ENCODE measurements around the gene TBC1D30. TPM values are rescaled to one million over a fixed set of nuclear protein-coding genes. Genes with fewer than 3 reads are reported as not detected.
"Not testable (repeated sequence)": the region's sequence is repeated elsewhere in the genome, so short reads cannot be mapped to it uniquely, and the experiment has no call there.

Gene TBC1D30
- polyA plus RNA-seq (ENCODE audit: insufficient read length): 1.4 TPM

- DNase-seq (ENCODE audit: low read depth): no peak
Observed at GRCh38 chr12:64824500-64825142, at the start of gene TBC1D30. TBC1D30 (plus strand) TSS chr12:64824647; CDS start chr12:64824880, 233 bp downstream.

DNA sequence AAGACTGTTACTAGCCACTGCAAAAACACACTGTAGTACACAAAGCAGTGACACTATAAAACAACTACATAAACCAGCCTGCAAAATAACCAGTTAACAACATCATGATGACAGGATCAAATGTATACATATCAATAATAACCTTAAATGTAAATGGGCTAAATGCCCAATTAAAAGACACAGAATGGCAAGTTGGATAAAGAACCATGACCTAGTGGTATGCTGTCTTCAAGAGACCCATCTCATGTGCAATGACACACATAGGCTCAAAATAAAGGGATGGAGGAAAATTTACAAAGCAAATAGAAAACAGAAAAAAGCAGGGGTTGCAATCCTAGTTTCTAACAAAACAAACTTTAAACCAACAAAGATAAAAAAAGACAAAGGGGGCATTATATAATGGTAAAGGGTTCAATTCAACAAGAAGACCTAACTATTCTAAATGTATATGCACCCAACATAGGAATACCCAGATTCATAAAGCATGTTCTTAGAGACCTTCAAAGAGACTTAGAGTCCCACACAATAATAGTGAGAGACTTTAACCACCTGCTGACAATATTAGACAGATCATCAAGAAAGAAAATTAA lies 49.2 kb upstream of the TBC1D30 start:
- DNase-seq (ENCODE audit: low read depth): not testable (repeated sequence)

DNA sequence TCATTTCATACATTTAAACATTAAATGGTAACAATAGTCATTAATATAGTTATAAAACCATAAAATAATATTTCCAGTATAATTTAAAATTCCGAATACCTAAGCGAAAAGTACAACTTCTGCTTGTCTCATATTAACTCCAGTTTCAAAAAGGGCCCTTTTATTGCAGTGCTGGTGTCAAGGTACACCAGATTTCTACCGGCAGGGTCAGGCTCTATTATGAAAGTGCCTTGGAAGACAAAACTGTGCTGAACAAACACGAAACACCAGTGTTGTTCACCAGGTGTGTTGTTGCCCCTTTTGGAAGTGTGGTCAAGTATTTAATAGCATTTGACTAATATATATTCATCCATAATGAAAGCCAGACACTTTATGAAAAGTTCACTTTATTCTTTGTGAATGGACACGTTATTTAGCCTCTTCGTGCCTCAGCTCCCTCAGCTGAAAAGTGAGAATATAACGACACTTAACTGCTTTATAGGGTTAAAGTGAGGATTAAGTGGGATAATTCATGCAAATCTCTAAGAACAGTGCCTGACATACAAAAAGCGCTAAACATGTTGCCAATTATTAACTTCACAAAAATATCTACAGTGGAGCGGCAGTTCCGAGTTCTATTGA lies 45.0 kb upstream of the TBC1D30 start:
- DNase-seq (ENCODE audit: low read depth): no peak

DNA sequence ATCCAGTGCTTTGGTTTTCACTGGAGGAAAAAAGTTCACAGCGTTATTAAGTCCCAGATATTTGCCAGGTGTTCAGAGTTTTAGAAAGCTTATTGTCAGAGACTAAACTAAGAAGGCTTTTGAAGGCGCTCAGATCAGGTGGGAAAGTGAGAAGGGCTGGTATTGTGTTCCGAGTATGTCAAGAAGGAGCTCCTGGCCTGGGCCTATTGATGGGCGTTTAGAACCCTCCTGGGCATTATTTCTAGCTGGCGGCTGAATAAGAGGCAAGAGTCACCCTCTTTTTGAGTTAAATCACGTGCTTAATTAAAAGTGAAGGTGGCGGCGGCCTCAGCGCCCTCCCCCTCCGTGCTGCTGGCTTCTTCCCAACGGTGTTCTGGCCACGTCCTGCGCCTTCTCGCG lies 44.3 kb upstream of the TBC1D30 start:
- DNase-seq (ENCODE audit: low read depth): no peak

- DNase-seq (ENCODE audit: low read depth): no peak
Observed at GRCh38 chr12:64780531-64781279, 43.7 kb upstream of the TBC1D30 start.

DNA sequence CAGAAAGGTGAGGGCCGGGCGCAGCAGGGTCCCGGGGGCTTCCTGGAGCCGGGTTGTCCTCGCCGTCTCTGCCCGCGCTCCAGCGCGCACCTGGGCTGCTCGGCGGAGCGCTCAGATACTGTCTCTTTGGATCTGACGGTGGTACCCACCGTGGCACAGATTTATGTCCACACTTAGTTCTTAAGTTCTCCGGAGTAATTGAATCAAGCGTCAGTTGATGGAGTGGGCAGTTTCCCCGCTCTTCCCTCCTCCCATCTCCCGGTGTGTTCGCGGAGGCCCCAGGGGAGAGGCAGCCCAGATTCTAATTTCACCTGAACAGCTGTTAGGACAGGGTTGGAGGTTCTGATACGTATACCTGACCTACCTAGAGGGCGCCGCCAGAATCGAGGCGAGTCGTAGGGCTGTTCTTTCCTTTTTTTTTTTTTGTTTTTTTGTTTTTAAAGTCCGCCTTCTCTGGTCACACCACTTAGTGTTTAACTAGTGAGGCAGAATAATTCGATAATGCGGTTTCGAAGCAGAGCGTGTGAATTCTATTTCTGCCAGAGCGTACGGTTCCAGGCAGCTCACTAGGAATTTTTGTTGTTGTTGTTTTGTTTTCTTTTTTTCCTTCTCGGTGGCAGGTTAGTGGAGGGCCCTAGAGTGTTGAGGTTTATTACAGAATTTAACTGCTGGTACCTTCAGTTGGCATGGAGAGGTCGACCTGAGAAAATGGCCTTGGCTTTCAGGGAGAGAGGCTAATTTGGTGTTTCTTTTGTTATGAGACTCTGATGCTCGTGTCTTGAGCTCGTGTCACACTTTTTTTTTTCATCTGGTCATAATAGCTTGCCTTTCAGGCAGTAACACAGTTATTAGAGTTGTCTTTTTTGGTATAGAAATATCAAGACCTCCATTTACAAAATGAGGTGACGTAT lies 42.9 kb upstream of the TBC1D30 start:
- DNase-seq (ENCODE audit: low read depth): no peak

DNA sequence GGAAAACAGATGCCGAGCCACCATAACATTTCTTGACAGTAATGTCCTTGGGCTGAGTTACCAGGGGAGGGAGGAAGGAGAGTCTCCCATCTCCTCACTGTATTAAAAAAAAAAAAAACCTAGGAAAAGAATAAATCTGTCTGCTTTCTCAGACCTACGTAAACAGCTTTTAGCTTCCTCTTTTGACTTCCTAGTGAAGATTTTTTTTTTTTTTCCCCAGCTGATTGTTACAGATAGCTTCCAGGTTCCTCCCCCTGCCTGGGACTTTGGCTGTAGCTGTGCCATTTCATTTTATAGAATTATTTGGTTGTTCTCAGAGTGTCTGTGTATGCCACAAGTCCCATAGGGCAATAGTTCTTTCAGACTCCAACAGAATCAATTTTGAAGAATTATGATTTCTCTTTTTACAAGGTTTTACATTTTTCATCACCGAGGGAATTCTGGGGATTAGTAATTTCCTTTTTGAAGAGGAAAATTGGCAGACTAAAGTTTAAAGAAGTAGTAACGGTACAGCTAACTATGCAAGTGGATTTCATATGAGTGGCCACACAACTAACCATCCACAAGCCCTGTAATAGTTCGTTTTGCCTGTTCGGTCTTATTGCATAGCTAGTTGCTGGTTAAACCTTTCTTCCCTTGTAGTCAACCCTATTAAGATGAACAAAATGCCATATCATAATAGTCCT lies 42.1 kb upstream of the TBC1D30 start:
- DNase-seq (ENCODE audit: low read depth): no peak

DNA sequence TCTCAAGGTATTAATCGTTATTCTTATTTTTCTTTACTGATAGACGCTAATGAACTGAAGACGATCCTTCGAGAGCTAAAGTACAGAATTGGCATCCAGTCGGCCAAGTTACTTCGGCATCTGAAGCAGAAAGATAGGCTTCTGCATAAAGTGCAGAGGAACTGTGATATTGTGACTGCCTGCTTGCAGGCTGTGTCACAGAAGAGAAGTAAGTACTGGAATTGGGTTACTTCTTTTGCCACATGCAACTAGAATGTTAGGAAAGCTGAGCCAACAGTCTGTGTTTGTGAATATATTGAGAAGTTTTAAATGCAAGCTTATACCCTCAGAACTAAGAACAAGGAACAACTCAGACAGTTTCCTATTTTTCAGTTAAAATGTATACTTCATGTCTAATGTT lies 38.6 kb upstream of the TBC1D30 start:
- DNase-seq (ENCODE audit: low read depth): no peak

DNA sequence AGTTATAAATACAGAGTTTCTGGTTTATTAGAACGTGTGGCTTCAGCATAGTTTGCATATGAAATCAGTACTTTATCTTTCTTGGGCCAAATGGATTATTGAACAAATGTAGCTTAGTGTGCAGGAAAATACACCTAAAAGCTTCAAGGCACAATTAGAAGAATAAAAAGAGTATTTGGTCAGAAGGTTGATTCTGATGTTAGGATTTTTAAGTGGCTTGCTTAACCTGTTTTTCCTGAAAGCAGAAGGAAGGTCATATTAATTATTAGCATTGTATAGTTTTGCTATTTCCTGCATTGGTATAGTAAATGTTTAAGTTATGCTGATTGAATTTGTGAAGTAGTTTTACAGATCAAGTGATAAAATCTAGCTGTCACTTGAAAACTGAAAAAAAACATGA lies 34.3 kb upstream of the TBC1D30 start:
- no peak for DNase-seq (ENCODE audit: low read depth)

DNA sequence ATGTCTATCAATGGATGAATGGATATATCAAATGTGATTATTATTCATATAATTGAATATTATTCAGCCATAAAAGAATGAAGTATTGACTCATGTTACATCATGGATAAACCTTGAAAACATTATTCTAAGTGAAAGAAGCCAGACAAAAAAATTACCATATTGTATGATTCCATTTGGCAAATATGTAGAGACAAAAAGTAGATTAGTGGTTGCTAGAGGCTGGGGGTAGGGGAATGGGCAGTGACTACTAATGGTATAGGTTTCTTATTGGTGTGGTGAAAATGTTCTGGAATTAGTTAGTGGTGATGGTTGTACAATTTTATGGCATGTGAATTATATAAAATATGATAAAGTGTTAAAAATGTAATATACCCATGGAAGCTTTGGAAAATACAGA lies 33.4 kb upstream of the TBC1D30 start:
- no peak for DNase-seq (ENCODE audit: low read depth)

DNA sequence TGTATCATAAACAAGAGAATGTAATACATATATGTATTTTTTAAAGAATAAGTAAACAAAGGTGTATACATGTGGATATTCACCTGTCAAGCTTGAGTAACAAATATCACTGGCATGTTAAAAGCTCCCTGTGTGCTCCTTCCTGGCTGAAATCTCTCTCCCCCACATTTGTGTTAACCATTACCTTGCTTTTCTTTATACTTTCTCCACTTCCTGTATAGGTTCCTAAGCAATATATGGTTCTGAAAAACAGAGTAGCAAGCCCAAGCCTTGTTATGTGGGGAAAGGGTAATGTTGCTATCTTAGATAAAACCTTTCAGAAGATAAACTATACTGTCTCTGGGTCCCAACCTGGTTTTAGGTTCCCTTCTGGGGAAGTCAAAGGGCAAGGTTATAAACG lies 32.3 kb upstream of the TBC1D30 start:
- DNase-seq (ENCODE audit: low read depth): no peak

DNA sequence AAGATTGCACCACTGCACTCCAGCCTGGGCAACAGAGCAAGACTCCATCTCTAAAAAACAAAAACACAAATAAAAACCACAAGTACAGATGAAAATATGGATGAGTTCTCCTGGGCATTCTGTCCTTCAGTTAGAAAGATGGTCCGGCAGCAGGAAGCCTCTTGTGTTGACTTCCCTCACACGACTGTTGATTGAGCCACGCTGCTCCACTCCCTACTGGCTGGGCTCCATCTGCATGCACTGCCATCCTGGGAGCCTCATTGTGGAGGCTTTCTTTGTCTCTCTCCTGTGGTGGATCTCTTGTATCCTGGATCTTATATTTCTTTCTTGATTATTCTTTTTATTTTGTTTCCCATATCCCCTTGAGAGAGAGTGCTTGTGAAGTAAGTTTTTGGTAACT lies 30.8 kb upstream of the TBC1D30 start:
- DNase-seq (ENCODE audit: low read depth): no peak

GRCh38 chr12:64794305-64794704 lies 30.1 kb upstream of the TBC1D30 start:
- no peak for DNase-seq (ENCODE audit: low read depth)

DNA sequence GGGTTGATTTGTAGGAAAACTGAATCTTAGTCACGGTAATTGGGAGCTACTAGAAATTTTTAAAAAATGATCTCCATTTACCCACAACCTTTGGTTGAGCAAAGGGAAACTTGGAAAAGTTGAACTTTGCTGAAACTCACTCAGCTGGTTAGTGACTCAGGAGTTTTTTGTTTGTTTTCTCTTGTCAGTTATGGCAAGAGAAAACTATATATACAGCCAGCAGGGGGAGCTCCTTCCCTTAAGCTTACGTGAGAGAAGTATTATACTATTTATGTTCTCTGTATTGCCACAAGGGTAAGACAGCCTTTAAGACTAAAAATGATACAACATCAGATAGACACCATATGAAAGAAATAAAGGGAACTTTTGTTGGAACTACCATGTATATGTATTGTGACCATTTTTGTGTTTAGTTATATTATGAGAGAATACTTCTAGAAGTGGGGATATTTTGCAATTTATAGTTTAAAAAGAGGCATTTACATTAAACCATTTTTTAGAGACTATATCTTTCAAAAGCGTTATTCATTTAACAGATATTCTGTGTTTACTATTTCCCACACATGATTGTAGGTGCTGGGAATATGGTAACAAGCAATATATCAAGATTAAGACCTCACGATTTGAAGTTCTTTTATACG lies 28.1 kb upstream of the TBC1D30 start:
- peak; percentile 61 for DNase-seq (ENCODE audit: low read depth)

- DNase-seq (ENCODE audit: low read depth): no peak
Observed at GRCh38 chr12:64797156-64797555, 27.3 kb upstream of the TBC1D30 start.

- no peak for DNase-seq (ENCODE audit: low read depth)
Observed at GRCh38 chr12:64798165-64798564, 26.3 kb upstream of the TBC1D30 start.

DNA sequence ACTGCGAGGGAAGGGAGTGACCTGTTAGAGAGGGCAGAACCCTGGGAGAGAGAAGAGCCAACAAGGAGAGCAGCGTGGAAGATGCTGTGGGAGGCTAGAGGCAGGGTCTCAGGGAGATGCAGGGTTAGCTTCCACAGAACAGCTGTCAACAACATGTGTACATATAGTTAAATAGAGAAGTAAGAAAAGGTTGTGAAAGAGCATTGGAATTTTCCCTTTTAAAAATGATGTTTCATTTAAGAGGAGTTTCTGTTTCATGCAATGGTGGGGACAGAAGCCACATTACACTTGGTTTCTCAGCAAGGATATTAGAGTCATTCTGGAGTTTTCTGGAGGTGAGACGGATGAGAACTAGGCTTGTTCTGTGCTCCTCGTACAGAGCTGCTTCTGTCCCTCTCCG lies 23.8 kb upstream of the TBC1D30 start:
- no peak for DNase-seq (ENCODE audit: low read depth)

DNA sequence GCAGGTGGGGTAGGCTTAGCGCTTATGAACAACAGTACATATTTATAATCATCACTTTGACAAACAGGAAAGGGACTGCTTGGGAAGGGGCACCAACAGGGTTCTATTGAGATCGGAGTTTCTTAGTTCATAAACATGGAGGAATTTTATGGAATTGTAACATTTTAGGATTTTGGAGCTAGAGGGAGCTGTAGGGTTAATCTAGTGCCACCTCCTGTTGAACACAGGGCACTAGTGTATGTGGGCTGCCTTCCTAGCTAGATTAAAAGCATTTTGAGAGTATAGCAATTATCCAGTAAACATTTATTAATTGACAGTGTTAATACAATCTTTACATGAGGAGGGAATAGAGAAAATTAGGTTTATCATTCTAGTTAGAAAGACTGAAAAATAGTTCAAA lies 23.1 kb upstream of the TBC1D30 start:
- DNase-seq (ENCODE audit: low read depth): no peak

DNA sequence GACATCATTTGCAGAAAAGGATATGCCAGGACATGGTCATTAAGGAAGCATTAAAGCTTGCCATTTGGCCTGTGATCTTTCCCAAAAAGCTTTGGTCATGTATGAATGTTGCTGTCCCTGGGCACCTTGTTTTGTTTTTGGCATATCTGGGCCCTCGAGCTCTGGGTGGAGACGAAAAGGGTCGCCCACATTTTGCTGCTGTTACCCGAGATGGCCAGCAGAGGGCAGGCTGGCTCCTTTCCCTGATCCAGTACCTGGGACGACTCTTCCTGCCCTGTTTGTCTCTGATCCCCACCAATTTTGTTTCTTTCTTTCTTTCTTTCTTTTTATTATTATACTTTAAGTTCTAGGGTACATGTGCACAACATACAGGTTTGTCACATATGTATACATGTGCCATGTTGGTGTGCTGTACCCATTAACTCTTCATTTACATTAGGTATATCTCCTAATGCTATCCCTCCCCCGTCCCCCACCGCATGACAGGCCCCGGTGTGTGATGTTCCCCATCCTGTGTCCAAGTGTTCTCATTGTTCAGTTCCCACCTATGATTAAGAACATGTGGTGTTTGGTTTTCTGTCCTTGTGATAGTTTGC lies 22.2 kb upstream of the TBC1D30 start:
- not testable (repeated sequence) for DNase-seq (ENCODE audit: low read depth)

- DNase-seq (ENCODE audit: low read depth): no peak
Observed at GRCh38 chr12:64806173-64806572, 18.3 kb upstream of the TBC1D30 start.

Measured in forelimb muscle (tissue), 1 donor.